Neural cell (in vitro differentiated cells): ENCODE results near the gene CXCL5.

Experiments used
- EP300 ChIP-seq: fragments of 450-650 bp; conservative IDR thresholded peaks from 2 replicates; pipeline ENCODE4 v1.6.1; 2014; ENCODE audit warnings: antibody characterized with exemption, mild to moderate bottlenecking, moderate library complexity; ENCODE audit not compliant: poor library complexity, severe bottlenecking
- EZH2 ChIP-seq: fragments of 200-600, 300-800 bp; shearing (Covaris generic), sonication (generic); IDR thresholded peaks from 2 replicates; pipeline ENCODE4 v1.6.1; 2014; ENCODE audit warnings: antibody characterized with exemption, low read length, borderline replicate concordance, mild to moderate bottlenecking; ENCODE audit not compliant: insufficient read depth, poor library complexity, severe bottlenecking
- MXI1 ChIP-seq: fragments of 450-650 bp; conservative IDR thresholded peaks from 2 replicates; pipeline ENCODE4 v1.6.1; 2014; ENCODE audit warnings: antibody characterized with exemption, mild to moderate bottlenecking; ENCODE audit not compliant: poor library complexity, severe bottlenecking
- POLR2AphosphoS5 ChIP-seq: IDR thresholded peaks from 2 replicates; pipeline ENCODE4 v1.6.1; 2012
- TAF1 ChIP-seq: IDR thresholded peaks from 2 replicates; pipeline ENCODE4 v1.6.1; 2012; ENCODE audit warnings: low read depth
- TF ChIP-seq, protein P1 (sequence below): fragments of 450-650 bp; IDR thresholded peaks from 2 replicates; pipeline ENCODE4 v1.5.1; 2014; ENCODE audit warnings: antibody characterized with exemption, mild to moderate bottlenecking, moderate library complexity; ENCODE audit not compliant: poor library complexity, severe bottlenecking

- TF ChIP-seq, protein P1, sequence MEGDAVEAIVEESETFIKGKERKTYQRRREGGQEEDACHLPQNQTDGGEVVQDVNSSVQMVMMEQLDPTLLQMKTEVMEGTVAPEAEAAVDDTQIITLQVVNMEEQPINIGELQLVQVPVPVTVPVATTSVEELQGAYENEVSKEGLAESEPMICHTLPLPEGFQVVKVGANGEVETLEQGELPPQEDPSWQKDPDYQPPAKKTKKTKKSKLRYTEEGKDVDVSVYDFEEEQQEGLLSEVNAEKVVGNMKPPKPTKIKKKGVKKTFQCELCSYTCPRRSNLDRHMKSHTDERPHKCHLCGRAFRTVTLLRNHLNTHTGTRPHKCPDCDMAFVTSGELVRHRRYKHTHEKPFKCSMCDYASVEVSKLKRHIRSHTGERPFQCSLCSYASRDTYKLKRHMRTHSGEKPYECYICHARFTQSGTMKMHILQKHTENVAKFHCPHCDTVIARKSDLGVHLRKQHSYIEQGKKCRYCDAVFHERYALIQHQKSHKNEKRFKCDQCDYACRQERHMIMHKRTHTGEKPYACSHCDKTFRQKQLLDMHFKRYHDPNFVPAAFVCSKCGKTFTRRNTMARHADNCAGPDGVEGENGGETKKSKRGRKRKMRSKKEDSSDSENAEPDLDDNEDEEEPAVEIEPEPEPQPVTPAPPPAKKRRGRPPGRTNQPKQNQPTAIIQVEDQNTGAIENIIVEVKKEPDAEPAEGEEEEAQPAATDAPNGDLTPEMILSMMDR = no peak
- TF ChIP-seq POLR2AphosphoS5 (no peak), TAF1 (no peak), EZH2 (no peak), EP300 (no peak), MXI1 (no peak)
Measured at GRCh38 chr4:73992050-73992449, 6.4 kb downstream of the CXCL5 start.
